ENCODE data around the gene BRAT1. TPM values are rescaled to one million over a fixed set of nuclear protein-coding genes. Genes with fewer than 3 reads are reported as not detected.
A peak's percentile ranks its signal among the peaks of the same experiment; 100 is the strongest.

Gene BRAT1
- total RNA-seq, 1 donor from 2014 or later, result 39.5 TPM

DNA sequence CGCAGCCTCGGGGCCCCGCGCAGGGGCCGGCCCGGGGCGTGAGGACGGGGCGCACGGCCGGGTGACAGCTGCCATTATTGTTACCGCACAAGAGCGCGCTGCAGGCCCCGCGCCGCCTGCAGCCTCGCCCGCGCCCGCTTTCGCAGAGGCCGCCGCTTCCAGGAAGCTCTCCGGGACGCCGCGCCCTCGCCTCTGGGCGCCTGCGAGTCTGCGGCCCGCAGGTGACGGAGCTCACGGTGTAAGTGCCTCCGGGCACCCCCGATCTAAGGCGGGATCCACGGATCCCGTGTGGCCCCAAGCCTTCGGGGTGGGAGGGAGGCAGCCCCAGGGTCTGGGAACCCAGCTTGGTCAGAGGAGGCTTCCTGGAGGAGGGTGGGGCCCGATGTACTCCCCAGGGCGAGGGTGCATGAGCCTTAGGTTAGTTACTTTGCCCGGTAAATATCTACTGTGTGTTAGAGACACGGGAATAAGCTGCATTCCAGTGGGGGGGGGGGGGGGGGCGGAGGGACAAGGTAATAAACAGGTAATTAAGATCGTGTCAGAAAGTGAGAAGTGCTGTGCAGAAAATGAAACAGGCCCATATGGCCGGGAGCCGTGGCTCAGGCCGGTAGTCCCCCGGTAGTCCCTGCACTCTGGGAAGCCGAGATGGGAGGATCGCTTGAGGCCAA lies 4.1 kb upstream of the BRAT1 start:
- peak; percentile 84 for DNase-seq
- H3K4me3 Mint-ChIP-seq, result peak overlapping the region; percentile 82
- no peaks in the 10 kb centered on the region for H3K27me3 Mint-ChIP-seq
- H3K9me3 Mint-ChIP-seq, result no peaks in the 10 kb centered on the region
- peaks cover 14% of the 10 kb centered on the region for H3K4me1 Mint-ChIP-seq
- intact Hi-C loops (cut with micrococcal nuclease), result loop anchor here (5.0 to 10.0 kb wide), 3 partner anchors 55 to 207 kb away; partner anchors contain the start of genes CHST12 and EIF3B
- H3K27ac Mint-ChIP-seq, result peak overlapping the region; percentile 29
- no peaks in the 10 kb centered on the region for H3K36me3 Mint-ChIP-seq (ENCODE audit: low read depth)

DNA sequence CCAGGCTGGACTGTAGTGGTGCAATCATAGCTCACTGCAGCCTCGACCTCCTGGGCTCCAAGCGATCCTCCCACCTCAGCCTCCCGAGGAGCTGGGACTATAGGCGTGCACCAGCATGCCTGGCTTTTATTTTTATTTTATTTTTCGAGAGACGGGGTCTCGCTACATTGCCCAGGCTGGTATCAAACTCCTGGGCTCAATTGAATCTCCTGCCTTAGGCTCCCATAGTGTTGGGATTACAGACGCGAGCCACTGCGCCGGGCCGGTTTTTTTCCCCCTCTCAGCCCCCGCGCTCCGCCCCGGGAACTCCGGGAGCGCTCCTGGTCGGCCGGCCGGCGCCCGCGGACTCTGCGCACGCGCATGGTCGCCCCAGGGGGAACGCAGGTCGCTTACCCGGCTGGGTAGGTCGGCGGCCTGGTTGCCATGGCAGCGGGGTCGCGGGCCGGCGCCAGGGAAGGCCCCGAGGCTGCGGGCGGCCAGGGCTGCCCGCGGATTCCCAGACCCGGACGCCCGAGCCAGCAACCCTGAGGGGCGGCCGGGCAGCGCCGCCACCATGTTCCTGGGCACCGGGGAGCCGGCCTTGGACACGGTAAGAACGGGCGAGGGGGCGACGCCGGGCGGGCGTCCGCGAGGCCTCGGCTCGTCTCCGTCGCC lies 3.4 kb upstream of the BRAT1 start, which contains the start of gene IQCE:
TSS of gene IQCE (plus strand) at position 351 of the 654 bp plus-strand sequence. CDS start at position 554, 203 bp downstream.
- H3K36me3 Mint-ChIP-seq (ENCODE audit: low read depth), result peaks cover 3% of the 10 kb centered on the region
- no peaks in the 10 kb centered on the region for H3K9me3 Mint-ChIP-seq
- intact Hi-C loops (cut with micrococcal nuclease), result loop anchor here (5.0 to 10.0 kb wide), 3 partner anchors 54 to 206 kb away; partner anchors contain the start of genes CHST12 and EIF3B
- H3K27me3 Mint-ChIP-seq, result no peaks in the 10 kb centered on the region
- DNase-seq, result peak; percentile 99
- peak within 1 kb of the TSS; percentile 48 for H3K27ac Mint-ChIP-seq
- peaks cover 19% of the 10 kb centered on the region for H3K4me1 Mint-ChIP-seq
- H3K4me3 Mint-ChIP-seq, result peak within 1 kb of the TSS; percentile 82

DNA sequence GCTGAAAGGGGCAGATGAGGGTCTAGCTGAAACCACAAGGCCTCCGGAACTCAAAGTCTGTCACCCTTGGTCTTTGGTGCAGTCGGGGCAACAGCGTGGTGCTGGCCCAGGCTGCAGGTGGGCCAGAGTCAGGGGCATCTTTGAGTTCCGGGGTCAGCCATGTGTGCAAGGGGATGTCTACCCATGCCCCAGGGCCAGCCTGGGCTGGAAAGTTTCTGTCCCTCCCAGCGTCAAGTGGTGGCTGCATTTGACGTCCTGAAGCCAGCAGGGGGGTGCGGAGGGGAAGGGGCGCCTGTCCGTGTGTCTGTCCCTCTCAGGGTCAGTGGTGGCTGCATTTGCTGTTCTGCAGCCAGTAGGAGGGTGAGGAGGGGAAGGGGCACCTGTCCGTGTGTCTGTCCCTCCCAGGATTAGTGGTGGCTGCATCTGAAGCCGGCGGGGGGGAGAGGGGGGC lies 638 bp downstream of the BRAT1 start:
- H3K36me3 Mint-ChIP-seq (ENCODE audit: low read depth), result peaks cover 20% of the 10 kb centered on the region
- H3K9me3 Mint-ChIP-seq, result no peaks in the 10 kb centered on the region
- intact Hi-C loops (cut with micrococcal nuclease), result loop anchor here (1.0 to 10.0 kb wide), 7 partner anchors 24 to 202 kb away; partner anchors contain the start of genes CHST12, EIF3B and TTYH3
- H3K27me3 Mint-ChIP-seq, result no peaks in the 10 kb centered on the region
- DNase-seq, result peak; percentile 69
- peak overlapping the region; percentile 88 for H3K27ac Mint-ChIP-seq
- H3K4me1 Mint-ChIP-seq, result peaks cover 24% of the 10 kb centered on the region
- H3K4me3 Mint-ChIP-seq, result peak overlapping the region; percentile 90

DNA sequence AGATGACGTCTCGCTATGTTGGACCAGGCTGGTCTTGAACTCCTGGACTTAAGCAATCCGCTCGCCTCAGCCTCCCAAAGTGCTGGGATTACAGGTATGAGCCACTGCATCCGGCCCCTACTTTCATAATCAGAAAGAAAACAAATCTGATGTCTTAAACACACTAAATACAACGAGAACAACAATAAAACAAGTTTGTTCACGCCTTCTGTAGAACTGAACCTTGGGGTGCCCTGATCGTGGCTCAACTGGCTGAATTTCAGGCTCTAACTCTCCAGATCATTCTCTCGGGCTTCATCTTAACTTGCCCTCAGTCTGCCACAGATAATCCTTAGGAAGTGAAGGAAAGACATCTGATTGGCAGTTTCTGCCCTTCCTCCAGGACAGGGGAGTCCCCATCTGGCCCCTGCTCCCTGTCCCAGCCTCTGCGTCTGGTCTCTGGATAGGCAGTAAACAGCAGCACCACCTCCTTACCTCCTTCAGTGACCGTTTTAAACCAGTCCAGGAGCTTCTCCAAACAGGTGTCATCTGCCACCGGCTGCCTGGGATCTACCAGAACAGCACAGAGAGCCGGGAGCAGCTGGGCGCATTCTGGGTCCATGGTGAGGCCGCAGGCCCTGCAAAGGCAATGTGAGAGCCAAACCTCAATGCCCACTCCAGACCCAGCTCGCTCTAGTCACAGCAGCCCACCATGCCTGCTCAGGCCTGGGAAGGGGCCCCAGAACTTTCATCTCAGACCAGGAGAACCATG lies 1.3 kb downstream of the BRAT1 start:
- intact Hi-C loops (cut with micrococcal nuclease), result loop anchor here (10.0 kb wide), 1 partner anchor 49 kb away; no protein-coding TSS in a partner anchor
- no peak for DNase-seq
- H3K4me1 Mint-ChIP-seq, result peaks cover 28% of the 10 kb centered on the region
- peak overlapping the region; percentile 90 for H3K4me3 Mint-ChIP-seq
- H3K36me3 Mint-ChIP-seq (ENCODE audit: low read depth), result peaks cover 26% of the 10 kb centered on the region
- no peaks in the 10 kb centered on the region for H3K9me3 Mint-ChIP-seq
- H3K27ac Mint-ChIP-seq, result peak overlapping the region; percentile 88
- H3K27me3 Mint-ChIP-seq, result no peaks in the 10 kb centered on the region

DNA sequence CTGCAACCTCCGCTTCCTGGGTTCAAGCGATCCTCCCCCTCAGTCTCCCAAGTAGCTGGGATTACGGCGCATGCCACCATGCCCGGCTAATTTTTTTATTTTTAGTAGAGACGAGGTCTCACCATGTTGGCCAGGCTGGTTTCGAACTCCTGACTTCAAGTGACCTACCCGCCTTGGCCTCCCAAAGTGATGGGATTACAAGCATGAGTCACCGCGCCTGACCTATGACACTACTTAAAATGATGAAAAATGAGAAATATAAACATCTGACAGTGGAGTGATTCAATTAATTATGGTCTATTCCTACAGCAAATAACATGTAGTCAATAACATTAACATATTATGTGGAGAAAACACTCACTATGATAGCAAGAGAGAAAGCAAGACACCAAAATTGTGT lies 2.2 kb downstream of the BRAT1 start:
- Mint-ChIP-seq H3K4me3 (peak overlapping the region; percentile 90), H3K4me1 (peaks cover 25% of the 10 kb centered on the region), H3K36me3 (ENCODE audit: low read depth) (peaks cover 29% of the 10 kb centered on the region), H3K27me3 (no peaks in the 10 kb centered on the region), H3K27ac (peak overlapping the region; percentile 56), H3K9me3 (no peaks in the 10 kb centered on the region)
- intact Hi-C loops (cut with micrococcal nuclease), result loop anchor here (10.0 kb wide), 1 partner anchor 48 kb away; no protein-coding TSS in a partner anchor
- no peak for DNase-seq

DNA sequence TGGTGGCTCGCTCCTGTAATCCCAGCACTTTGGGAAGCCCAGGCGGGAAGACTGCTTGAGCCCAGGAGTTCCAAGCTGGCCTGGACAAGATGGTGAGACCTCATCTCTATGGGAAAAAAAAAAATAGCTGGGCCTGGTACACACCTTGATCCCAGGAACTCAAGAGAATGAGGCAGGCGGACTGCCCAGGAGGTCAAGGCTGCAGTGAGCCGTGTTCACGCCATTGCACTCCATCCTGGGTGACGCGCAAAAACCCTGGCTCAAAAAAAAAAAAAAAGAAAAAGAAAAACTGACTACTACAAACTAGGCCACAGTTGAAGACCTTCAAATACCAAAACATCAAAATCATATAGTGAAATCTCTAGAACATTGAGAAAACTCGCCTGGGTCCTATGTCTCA lies 3.9 kb downstream of the BRAT1 start:
- intact Hi-C loops (cut with micrococcal nuclease), result loop anchor here (10.0 kb wide), 1 partner anchor 47 kb away; no protein-coding TSS in a partner anchor
- no peak overlapping the region for H3K4me3 Mint-ChIP-seq
- H3K4me1 Mint-ChIP-seq, result peaks cover 20% of the 10 kb centered on the region
- H3K27me3 Mint-ChIP-seq, result no peaks in the 10 kb centered on the region
- H3K27ac Mint-ChIP-seq, result no peak overlapping the region
- peaks cover 39% of the 10 kb centered on the region for H3K36me3 Mint-ChIP-seq (ENCODE audit: low read depth)
- no peaks in the 10 kb centered on the region for H3K9me3 Mint-ChIP-seq
- DNase-seq, result no peak

DNA sequence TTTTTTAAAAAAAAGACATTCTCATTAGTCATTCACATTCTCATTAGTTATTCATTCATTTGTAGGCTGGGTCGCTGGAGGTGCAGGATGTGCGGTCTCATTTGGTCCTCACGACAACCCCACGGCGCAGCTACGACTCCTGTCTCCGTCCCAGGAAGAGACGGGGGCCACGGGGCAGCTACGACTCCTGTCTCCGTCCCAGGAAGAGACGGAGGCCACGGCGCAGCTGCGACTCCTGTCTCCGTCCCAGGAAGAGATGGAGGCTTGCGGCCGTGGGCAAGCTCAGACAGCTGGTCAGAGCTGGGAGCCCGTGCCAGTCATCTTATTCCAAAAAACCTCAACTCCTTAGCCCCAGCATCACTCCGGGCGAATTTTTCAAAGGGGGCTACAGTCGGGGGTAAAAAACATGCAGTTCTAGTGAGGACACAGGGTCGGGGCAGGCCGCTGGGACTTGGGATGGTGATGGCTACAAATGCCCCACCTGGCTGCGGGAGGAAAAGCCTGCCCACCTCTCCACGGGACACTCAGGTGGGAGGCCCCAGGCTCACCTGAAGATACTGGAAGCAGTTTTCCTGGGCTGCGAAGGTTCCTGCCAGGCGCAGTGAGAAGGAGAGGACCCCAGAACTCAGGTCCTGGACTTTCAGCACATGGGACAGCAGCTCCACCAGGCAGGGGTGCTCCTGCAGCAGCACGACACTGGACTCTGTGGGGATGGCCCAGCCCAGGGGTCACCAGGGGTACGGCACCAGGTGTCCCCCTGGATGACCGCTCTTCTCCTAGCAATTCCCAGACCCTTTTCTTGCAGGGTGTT lies 8.3 kb downstream of the BRAT1 start:
- H3K4me3 Mint-ChIP-seq, result no peak overlapping the region
- peaks cover 5% of the 10 kb centered on the region for H3K4me1 Mint-ChIP-seq
- H3K9me3 Mint-ChIP-seq, result no peaks in the 10 kb centered on the region
- no peak for DNase-seq
- intact Hi-C loops (cut with micrococcal nuclease), result no loop called here
- peaks cover 48% of the 10 kb centered on the region for H3K36me3 Mint-ChIP-seq (ENCODE audit: low read depth)
- no peak overlapping the region for H3K27ac Mint-ChIP-seq
- no peaks in the 10 kb centered on the region for H3K27me3 Mint-ChIP-seq

DNA sequence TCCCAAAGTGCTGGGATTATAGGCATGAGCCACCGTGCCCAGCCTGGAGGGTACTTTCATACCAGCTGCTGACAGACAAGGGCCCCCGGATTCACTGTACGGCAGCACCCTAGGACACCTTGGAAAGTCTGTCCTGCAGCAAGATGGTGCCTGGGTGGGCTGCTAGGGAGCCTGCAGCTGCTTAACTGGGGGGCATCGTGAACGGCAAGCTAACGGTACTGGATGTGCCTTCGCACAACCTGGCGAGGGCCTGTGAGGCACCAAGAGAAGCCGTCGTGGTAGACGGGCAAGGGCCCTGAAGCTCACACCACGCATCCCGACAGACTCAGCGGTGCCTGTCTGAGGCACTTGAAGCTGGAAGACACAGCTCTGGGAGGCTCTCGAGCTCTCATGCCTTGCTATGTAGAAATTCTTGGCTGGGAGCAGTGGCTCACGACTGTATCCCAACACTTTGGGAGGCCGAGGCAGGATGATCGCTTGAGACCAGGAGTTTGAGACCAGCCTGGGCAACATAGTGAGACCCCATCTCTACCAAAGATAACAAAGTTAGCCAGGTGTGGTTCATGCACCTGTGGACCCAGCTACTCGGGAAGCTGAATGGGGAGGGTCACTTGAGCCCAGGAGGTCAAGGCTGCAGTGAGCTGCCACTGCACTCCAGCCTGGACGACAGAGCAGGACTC lies 9.4 kb downstream of the BRAT1 start:
- Mint-ChIP-seq H3K4me3 (no peak overlapping the region), H3K36me3 (ENCODE audit: low read depth) (peaks cover 45% of the 10 kb centered on the region), H3K4me1 (peaks cover 5% of the 10 kb centered on the region), H3K9me3 (no peaks in the 10 kb centered on the region), H3K27me3 (no peaks in the 10 kb centered on the region), H3K27ac (no peak overlapping the region)
- DNase-seq, result no peak
- intact Hi-C loops (cut with micrococcal nuclease), result no loop called here

DNA sequence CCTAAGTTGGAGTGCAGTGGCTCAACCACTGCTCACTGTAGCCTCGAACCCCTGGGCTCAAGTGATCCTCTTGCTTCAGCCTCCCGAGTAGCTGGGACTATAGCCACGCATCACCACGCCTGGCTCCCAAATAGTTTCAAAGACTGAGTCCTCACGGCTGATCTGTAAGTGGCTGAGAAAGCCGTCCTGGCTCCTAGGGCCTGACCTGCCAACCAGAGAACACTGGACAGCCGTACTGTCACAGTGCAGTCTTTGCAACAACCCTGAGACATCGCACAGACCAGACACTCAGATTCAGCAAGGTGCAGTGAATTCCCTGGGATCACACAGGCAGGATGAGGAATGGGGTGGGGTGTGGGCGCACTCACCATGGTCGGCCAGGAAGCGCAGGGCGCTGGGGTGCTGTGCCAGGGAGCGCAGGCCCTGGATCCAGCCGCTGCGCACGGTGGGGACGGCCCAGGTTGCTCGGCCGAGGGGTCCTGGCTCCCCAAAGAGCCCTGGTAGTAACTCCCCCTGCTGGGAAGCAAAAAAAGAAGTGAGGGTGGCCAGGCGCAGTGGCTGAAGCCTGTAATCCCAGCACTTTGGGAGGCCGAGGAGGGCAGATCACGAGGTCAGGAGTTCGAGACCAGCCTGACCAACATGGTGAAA lies 10.7 kb downstream of the BRAT1 start:
- DNase-seq, result no peak

DNA sequence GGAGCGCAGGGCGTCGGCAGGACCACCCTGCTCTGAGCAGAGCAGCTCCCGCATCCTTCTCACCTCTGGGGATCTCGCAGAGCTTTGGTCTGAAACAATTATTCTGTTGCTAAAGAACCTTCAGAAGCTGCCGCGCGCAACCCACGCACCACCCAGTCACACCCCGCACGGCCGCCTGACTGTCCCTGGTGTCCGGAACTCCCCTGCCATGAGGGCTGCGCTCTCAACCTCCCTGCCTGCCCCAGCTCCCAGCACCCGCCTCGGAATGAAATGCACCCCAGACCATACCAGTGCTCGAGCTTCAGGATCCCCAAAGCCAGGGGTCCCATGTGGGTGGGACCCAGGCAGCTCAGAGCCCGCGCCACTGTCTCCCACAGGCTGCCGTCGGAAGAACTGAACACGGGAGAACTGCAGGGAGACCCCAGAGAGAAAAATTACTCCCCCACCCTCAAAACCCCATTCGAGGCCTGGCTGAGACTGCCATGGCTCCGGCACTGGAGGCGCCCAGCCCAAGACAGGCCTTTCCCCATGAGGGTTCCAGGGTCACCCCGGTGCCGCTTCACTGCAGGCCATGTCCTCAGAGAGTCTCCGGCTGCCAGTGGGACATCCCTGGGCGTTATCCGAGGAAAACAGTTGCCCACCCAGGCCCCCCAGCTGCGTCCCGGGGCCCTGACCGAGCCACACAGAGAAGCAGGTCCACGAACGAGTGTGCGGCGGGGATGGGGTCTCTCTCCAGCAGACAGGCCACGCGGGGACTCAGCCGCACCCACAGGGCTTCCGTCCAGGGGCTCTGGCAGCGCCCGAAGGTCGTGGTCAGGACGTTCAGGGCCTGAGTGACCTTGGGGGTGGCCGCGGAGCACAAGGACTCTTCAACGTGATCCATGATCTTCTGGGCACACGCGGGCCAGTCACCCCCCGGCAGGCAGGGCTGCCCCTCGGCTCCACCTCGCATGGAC lies 12.1 kb downstream of the BRAT1 start:
- intact Hi-C loops (cut with micrococcal nuclease), result no loop called here
- DNase-seq, result no peak
- H3K9me3 Mint-ChIP-seq, result no peaks in the 10 kb centered on the region
- H3K27ac Mint-ChIP-seq, result no peak overlapping the region
- H3K4me1 Mint-ChIP-seq, result no peaks in the 10 kb centered on the region
- H3K27me3 Mint-ChIP-seq, result no peaks in the 10 kb centered on the region
- no peak overlapping the region for H3K4me3 Mint-ChIP-seq
- peaks cover 32% of the 10 kb centered on the region for H3K36me3 Mint-ChIP-seq (ENCODE audit: low read depth)

More for the DNA sequence above, 10.7 kb downstream of the BRAT1 start:
- intact Hi-C loops (cut with micrococcal nuclease), result no loop called here
- Mint-ChIP-seq H3K9me3 (no peaks in the 10 kb centered on the region), H3K27me3 (no peaks in the 10 kb centered on the region), H3K4me1 (peaks cover 5% of the 10 kb centered on the region), H3K4me3 (no peak overlapping the region), H3K27ac (no peak overlapping the region), H3K36me3 (ENCODE audit: low read depth) (peaks cover 39% of the 10 kb centered on the region)

DNA sequence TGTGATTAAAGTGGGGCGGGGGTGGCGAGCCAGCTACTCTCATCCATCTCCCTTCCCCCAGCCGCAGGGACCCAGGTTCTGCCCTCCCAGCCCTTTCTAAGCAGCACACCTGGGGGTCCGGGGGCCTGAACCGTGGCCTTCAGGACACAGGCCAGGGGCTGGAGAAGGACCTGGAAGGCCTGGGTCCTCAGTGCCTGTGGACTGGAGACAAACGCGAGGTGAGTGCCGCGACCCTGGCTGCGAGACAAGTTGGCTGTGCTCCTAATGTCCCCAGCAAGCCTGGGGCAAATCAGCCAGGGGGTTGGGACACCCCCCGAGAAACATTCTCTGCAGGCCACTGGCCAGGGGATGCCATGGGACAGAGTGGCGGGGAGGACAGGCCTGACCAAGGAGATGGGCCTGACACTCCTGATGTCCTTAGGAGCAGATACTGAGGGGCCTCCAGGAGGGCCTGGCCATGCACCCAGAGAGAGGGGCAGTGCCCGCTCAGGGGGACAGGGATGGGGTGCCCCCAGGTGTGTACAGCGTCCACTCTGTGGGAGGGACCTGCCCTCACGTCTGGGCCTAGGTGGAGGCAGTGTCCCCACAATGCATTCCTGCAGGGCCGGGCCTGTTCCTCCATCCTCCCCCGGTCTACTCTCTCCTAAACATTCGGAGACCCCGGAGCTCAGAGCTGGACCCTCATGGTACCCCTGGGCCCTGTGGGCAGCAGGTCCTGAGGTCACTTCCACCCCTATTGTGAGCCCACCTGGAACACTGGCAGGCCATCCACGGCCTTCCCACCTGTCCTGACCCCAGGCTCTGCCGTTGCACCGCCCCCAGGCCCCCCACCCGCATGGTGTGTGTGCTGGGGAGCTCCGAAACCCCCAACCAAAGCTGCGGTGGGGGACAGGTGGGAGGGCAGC lies 13.1 kb downstream of the BRAT1 start:
- H3K9me3 Mint-ChIP-seq, result no peaks in the 10 kb centered on the region
- H3K36me3 Mint-ChIP-seq (ENCODE audit: low read depth), result peaks cover 27% of the 10 kb centered on the region
- no peak overlapping the region for H3K4me3 Mint-ChIP-seq
- H3K27ac Mint-ChIP-seq, result no peak overlapping the region
- no peaks in the 10 kb centered on the region for H3K4me1 Mint-ChIP-seq
- DNase-seq, result no peak
- intact Hi-C loops (cut with micrococcal nuclease), result no loop called here
- H3K27me3 Mint-ChIP-seq, result no peaks in the 10 kb centered on the region

All from activated CD4-positive, alpha-beta T cell treated with anti-CD3 and anti-CD28 coated beads, Interleukin-2, amount 10 ng/mL, durations not matched to agents 24 days and 14 days (primary cell).